ENCODE measurements around the gene MAPRE3. TPM values are rescaled to one million over a fixed set of nuclear protein-coding genes. Genes with fewer than 3 reads are reported as not detected.

MAPRE3 gene
- total and polyA plus RNA-seq, 9 donors: 7.8 to 45.7 (median 27.1) TPM

- H3K27me3 ChIP-seq (ENCODE audit: control insufficient read depth, insufficient read depth, low read length): peaks cover 14% of the 10 kb centered on the region
- DNase-seq: peak; percentile 76
Observed at GRCh38 chr2:26946841-26947784, 23.3 kb upstream of the MAPRE3 start.

GRCh38 chr2:26948800-26949199 lies 21.6 kb upstream of the MAPRE3 start:
- Histone ChIP-seq H3K4me1 (ENCODE audit: control insufficient read depth, insufficient read depth, low read length) (peaks cover 17% of the 10 kb centered on the region), H3K27me3 (ENCODE audit: control insufficient read depth, insufficient read depth, low read length) (peaks cover 3% of the 10 kb centered on the region), H3K9me3 (replicated peaks; ENCODE audit: control insufficient read depth, low read depth, low read length) (no peaks in the 10 kb centered on the region), H3K4me3 (ENCODE audit: low read length) (no peak overlapping the region), H3K27ac (ENCODE audit: low read length) (no peak overlapping the region), H3K36me3 (ENCODE audit: control insufficient read depth, insufficient read depth, low read length) (no peaks in the 10 kb centered on the region)
- DNase-seq: no peak
- 87% methylated on average over 3 of the region's 3 CpGs for WGBS (ENCODE audit: insufficient coverage)

More at GRCh38 chr2:26946841-26947784, 23.3 kb upstream of the MAPRE3 start:
- H3K4me3 ChIP-seq (ENCODE audit: low read length): no peak overlapping the region
- H3K36me3 ChIP-seq (ENCODE audit: control insufficient read depth, insufficient read depth, low read length): no peaks in the 10 kb centered on the region
- peaks cover 17% of the 10 kb centered on the region for H3K4me1 ChIP-seq (ENCODE audit: control insufficient read depth, insufficient read depth, low read length)
- no peak overlapping the region for H3K27ac ChIP-seq (ENCODE audit: low read length)
- 55% methylated on average over 26 of the region's 34 CpGs for WGBS (ENCODE audit: insufficient coverage)
- no peaks in the 10 kb centered on the region for H3K9me3 ChIP-seq (replicated peaks; ENCODE audit: control insufficient read depth, low read depth, low read length)

GRCh38 chr2:26950246-26950645 lies 20.2 kb upstream of the MAPRE3 start:
- no peaks in the 10 kb centered on the region for H3K36me3 ChIP-seq (ENCODE audit: control insufficient read depth, insufficient read depth, low read length)
- H3K9me3 ChIP-seq (replicated peaks; ENCODE audit: control insufficient read depth, low read depth, low read length): no peaks in the 10 kb centered on the region
- no peak overlapping the region for H3K4me3 ChIP-seq (ENCODE audit: low read length)
- WGBS (ENCODE audit: insufficient coverage): 64% methylated on average over 3 of the region's 5 CpGs
- H3K4me1 ChIP-seq (ENCODE audit: control insufficient read depth, insufficient read depth, low read length): peaks cover 17% of the 10 kb centered on the region
- H3K27me3 ChIP-seq (ENCODE audit: control insufficient read depth, insufficient read depth, low read length): peaks cover 7% of the 10 kb centered on the region
- no peak overlapping the region for H3K27ac ChIP-seq (ENCODE audit: low read length)
- DNase-seq: no peak

GRCh38 chr2:26951236-26951635 lies 19.2 kb upstream of the MAPRE3 start:
- Histone ChIP-seq H3K27ac (ENCODE audit: low read length) (no peak overlapping the region), H3K9me3 (replicated peaks; ENCODE audit: control insufficient read depth, low read depth, low read length) (no peaks in the 10 kb centered on the region), H3K4me1 (ENCODE audit: control insufficient read depth, insufficient read depth, low read length) (peaks cover 17% of the 10 kb centered on the region), H3K36me3 (ENCODE audit: control insufficient read depth, insufficient read depth, low read length) (no peaks in the 10 kb centered on the region), H3K27me3 (ENCODE audit: control insufficient read depth, insufficient read depth, low read length) (peaks cover 8% of the 10 kb centered on the region), H3K4me3 (ENCODE audit: low read length) (no peak overlapping the region)
- WGBS (ENCODE audit: insufficient coverage): no CpG with 5 or more reads among the region's 3 CpGs
- DNase-seq: no peak

- no peaks in the 10 kb centered on the region for H3K36me3 ChIP-seq (ENCODE audit: control insufficient read depth, insufficient read depth, low read length)
- no peak overlapping the region for H3K4me3 ChIP-seq (ENCODE audit: low read length)
- H3K27me3 ChIP-seq (ENCODE audit: control insufficient read depth, insufficient read depth, low read length): peaks cover 12% of the 10 kb centered on the region
- no peak overlapping the region for H3K27ac ChIP-seq (ENCODE audit: low read length)
- DNase-seq: no peak
- H3K4me1 ChIP-seq (ENCODE audit: control insufficient read depth, insufficient read depth, low read length): peaks cover 8% of the 10 kb centered on the region
- no peaks in the 10 kb centered on the region for H3K9me3 ChIP-seq (replicated peaks; ENCODE audit: control insufficient read depth, low read depth, low read length)
- WGBS (ENCODE audit: insufficient coverage): 25% methylated on average over 2 of the region's 4 CpGs
Observed at GRCh38 chr2:26952374-26952773, 18.1 kb upstream of the MAPRE3 start.

GRCh38 chr2:26954135-26954534 lies 16.3 kb upstream of the MAPRE3 start:
- no peaks in the 10 kb centered on the region for H3K9me3 ChIP-seq (replicated peaks; ENCODE audit: control insufficient read depth, low read depth, low read length)
- no peak overlapping the region for H3K27ac ChIP-seq (ENCODE audit: low read length)
- no CpG with 5 or more reads among the region's 4 CpGs for WGBS (ENCODE audit: insufficient coverage)
- peaks cover 20% of the 10 kb centered on the region for H3K27me3 ChIP-seq (ENCODE audit: control insufficient read depth, insufficient read depth, low read length)
- H3K4me3 ChIP-seq (ENCODE audit: low read length): no peak overlapping the region
- DNase-seq: no peak
- no peaks in the 10 kb centered on the region for H3K4me1 ChIP-seq (ENCODE audit: control insufficient read depth, insufficient read depth, low read length)
- no peaks in the 10 kb centered on the region for H3K36me3 ChIP-seq (ENCODE audit: control insufficient read depth, insufficient read depth, low read length)

- H3K36me3 ChIP-seq (ENCODE audit: control insufficient read depth, insufficient read depth, low read length): no peaks in the 10 kb centered on the region
- no peak overlapping the region for H3K27ac ChIP-seq (ENCODE audit: low read length)
- no peaks in the 10 kb centered on the region for H3K9me3 ChIP-seq (replicated peaks; ENCODE audit: control insufficient read depth, low read depth, low read length)
- H3K4me3 ChIP-seq (ENCODE audit: low read length): no peak overlapping the region
- WGBS (ENCODE audit: insufficient coverage): no CpG with 5 or more reads among the region's 3 CpGs
- H3K4me1 ChIP-seq (ENCODE audit: control insufficient read depth, insufficient read depth, low read length): peaks cover 7% of the 10 kb centered on the region
- no peak for DNase-seq
- peaks cover 28% of the 10 kb centered on the region for H3K27me3 ChIP-seq (ENCODE audit: control insufficient read depth, insufficient read depth, low read length)
Observed at GRCh38 chr2:26957041-26957440, 13.4 kb upstream of the MAPRE3 start.

GRCh38 chr2:26957534-26957933 lies 12.9 kb upstream of the MAPRE3 start:
- Histone ChIP-seq H3K36me3 (ENCODE audit: control insufficient read depth, insufficient read depth, low read length) (no peaks in the 10 kb centered on the region), H3K4me1 (ENCODE audit: control insufficient read depth, insufficient read depth, low read length) (peaks cover 7% of the 10 kb centered on the region), H3K27ac (ENCODE audit: low read length) (no peak overlapping the region), H3K27me3 (ENCODE audit: control insufficient read depth, insufficient read depth, low read length) (peaks cover 28% of the 10 kb centered on the region), H3K4me3 (ENCODE audit: low read length) (no peak overlapping the region), H3K9me3 (replicated peaks; ENCODE audit: control insufficient read depth, low read depth, low read length) (no peaks in the 10 kb centered on the region)
- DNase-seq: no peak
- WGBS (ENCODE audit: insufficient coverage): 53% methylated on average over 2 of the region's 3 CpGs

- Histone ChIP-seq H3K27me3 (ENCODE audit: control insufficient read depth, insufficient read depth, low read length) (peaks cover 29% of the 10 kb centered on the region), H3K4me1 (ENCODE audit: control insufficient read depth, insufficient read depth, low read length) (peaks cover 7% of the 10 kb centered on the region), H3K36me3 (ENCODE audit: control insufficient read depth, insufficient read depth, low read length) (no peaks in the 10 kb centered on the region), H3K4me3 (ENCODE audit: low read length) (no peak overlapping the region), H3K9me3 (replicated peaks; ENCODE audit: control insufficient read depth, low read depth, low read length) (no peaks in the 10 kb centered on the region), H3K27ac (ENCODE audit: low read length) (no peak overlapping the region)
- peak; percentile 42 for DNase-seq
- no CpG with 5 or more reads among the region's 2 CpGs for WGBS (ENCODE audit: insufficient coverage)
Observed at GRCh38 chr2:26959331-26959730, 11.1 kb upstream of the MAPRE3 start.

- no peak overlapping the region for H3K27ac ChIP-seq (ENCODE audit: low read length)
- DNase-seq: no peak
- H3K9me3 ChIP-seq (replicated peaks; ENCODE audit: control insufficient read depth, low read depth, low read length): no peaks in the 10 kb centered on the region
- no CpG with 5 or more reads among the region's 3 CpGs for WGBS (ENCODE audit: insufficient coverage)
- peaks cover 7% of the 10 kb centered on the region for H3K4me1 ChIP-seq (ENCODE audit: control insufficient read depth, insufficient read depth, low read length)
- H3K36me3 ChIP-seq (ENCODE audit: control insufficient read depth, insufficient read depth, low read length): no peaks in the 10 kb centered on the region
- H3K4me3 ChIP-seq (ENCODE audit: low read length): no peak overlapping the region
- H3K27me3 ChIP-seq (ENCODE audit: control insufficient read depth, insufficient read depth, low read length): peaks cover 26% of the 10 kb centered on the region
Observed at GRCh38 chr2:26964446-26965130, 5.8 kb upstream of the MAPRE3 start.

Measured in muscle of leg (tissue), 11 donors.